ENCODE results near the gene CDK5RAP2. TPM values are rescaled to one million over a fixed set of nuclear protein-coding genes. Genes with fewer than 3 reads are reported as not detected.

The CDK5RAP2 gene
- total RNA-seq, 1 donor from 2014 or later = 54.7 TPM

GRCh38 chr9:120383611-120383998 lies 196.4 kb downstream of the CDK5RAP2 start:
- no peak for DNase-seq
- intact Hi-C loops (cut with DNase I) = no loop called here
- H3K9me3 ChIP-seq = peaks cover 6% of the 10 kb centered on the region

GRCh38 chr9:120382453-120382852 lies 197.5 kb downstream of the CDK5RAP2 start:
- Histone ChIP-seq H3K4me1 (peaks cover 8% of the 10 kb centered on the region), H3K27me3 (ENCODE audit: low read depth) (no peaks in the 10 kb centered on the region), H3K9me3 (peaks cover 6% of the 10 kb centered on the region), H3K36me3 (no peaks in the 10 kb centered on the region), H3K4me3 (no peak overlapping the region), H3K27ac (no peak overlapping the region)
- TF ChIP-seq CTCF (IDR thresholded peaks at IDR 0.05) = no peak
- intact Hi-C loops (cut with DNase I) = no loop called here
- DNase-seq (no peak), ATAC-seq (no peak)

More at GRCh38 chr9:120383611-120383998, 196.4 kb downstream of the CDK5RAP2 start:
- no peak overlapping the region for H3K27ac ChIP-seq
- H3K4me3 ChIP-seq = no peak overlapping the region
- no peaks in the 10 kb centered on the region for H3K27me3 ChIP-seq (ENCODE audit: low read depth)
- no peak for ATAC-seq
- peaks cover 8% of the 10 kb centered on the region for H3K36me3 ChIP-seq
- H3K4me1 ChIP-seq = peaks cover 8% of the 10 kb centered on the region
- TF ChIP-seq CTCF (IDR thresholded peaks at IDR 0.05) = no peak

- H3K4me3 ChIP-seq = no peak overlapping the region
- peaks cover 8% of the 10 kb centered on the region for H3K4me1 ChIP-seq
- H3K27me3 ChIP-seq (ENCODE audit: low read depth) = no peaks in the 10 kb centered on the region
- intact Hi-C loops (cut with DNase I) = no loop called here
- no peaks in the 10 kb centered on the region for H3K36me3 ChIP-seq
- no peak for TF ChIP-seq CTCF (IDR thresholded peaks at IDR 0.05)
- no peak overlapping the region for H3K27ac ChIP-seq
- H3K9me3 ChIP-seq = peaks cover 6% of the 10 kb centered on the region
- ATAC-seq (no peak), DNase-seq (no peak)
Measured at GRCh38 chr9:120381839-120382238, 198.1 kb downstream of the CDK5RAP2 start.

- Histone ChIP-seq H3K9me3 (peaks cover 6% of the 10 kb centered on the region), H3K36me3 (no peaks in the 10 kb centered on the region), H3K27me3 (ENCODE audit: low read depth) (no peaks in the 10 kb centered on the region), H3K27ac (no peak overlapping the region), H3K4me3 (no peak overlapping the region), H3K4me1 (no peaks in the 10 kb centered on the region)
- no peak for TF ChIP-seq CTCF (IDR thresholded peaks at IDR 0.05)
- ATAC-seq (no peak), DNase-seq (no peak)
- intact Hi-C loops (cut with DNase I) = no loop called here
Measured at GRCh38 chr9:120379611-120380010, 200.4 kb downstream of the CDK5RAP2 start.

- DNase-seq (no peak), ATAC-seq (no peak)
- intact Hi-C loops (cut with DNase I) = no loop called here
- H3K4me1 ChIP-seq = no peaks in the 10 kb centered on the region
- peaks cover 6% of the 10 kb centered on the region for H3K9me3 ChIP-seq
- H3K27me3 ChIP-seq (ENCODE audit: low read depth) = no peaks in the 10 kb centered on the region
- no peak for TF ChIP-seq CTCF (IDR thresholded peaks at IDR 0.05)
- H3K4me3 ChIP-seq = no peak overlapping the region
- H3K36me3 ChIP-seq = no peaks in the 10 kb centered on the region
- no peak overlapping the region for H3K27ac ChIP-seq
Measured at GRCh38 chr9:120378680-120379079, 201.3 kb downstream of the CDK5RAP2 start.
